Measurements from ENCODE around the gene FGFR2. TPM values are rescaled to one million over a fixed set of nuclear protein-coding genes. Genes with fewer than 3 reads are reported as not detected.

Gene FGFR2
- polyA plus RNA-seq, 1 of the 3 experiments (the other 2 are of a cell fraction), result 0.02 TPM

- H3K27ac ChIP-seq (ENCODE audit: low read depth in 2 of 2, low read length in 1 of 2), result no peak overlapping the region
- H3K4me3 ChIP-seq (ENCODE audit: low read depth in 2 of 2, low read length in 1 of 2), result no peak overlapping the region
- no peaks in the 10 kb centered on the region for H3K9me2 ChIP-seq
- TF ChIP-seq SMC3 (IDR thresholded peaks at IDR 0.05; ENCODE audit: low read depth, low read length) (no peak), POLR2AphosphoS5 (IDR thresholded peaks at IDR 0.05; ENCODE audit: low read depth, low read length) (no peak), EZH2phosphoT487 (IDR thresholded peaks at IDR 0.05; ENCODE audit: borderline replicate concordance, low read depth) (no peak), NFIC (IDR thresholded peaks at IDR 0.05; ENCODE audit: borderline replicate concordance) (no peak), MEF2A (IDR thresholded peaks at IDR 0.05; ENCODE audit: borderline replicate concordance, low read depth) (no peak), NRF1 (IDR thresholded peaks at IDR 0.05; ENCODE audit: low read depth, low read length) (no peak), RFX5 (IDR thresholded peaks at IDR 0.05; ENCODE audit: low read length) (no peak), MAX (IDR thresholded peaks at IDR 0.05; ENCODE audit: low read depth) (no peak), ELF1 (IDR thresholded peaks at IDR 0.05) (no peak), FOSL2 (IDR thresholded peaks at IDR 0.05; ENCODE audit: borderline replicate concordance, low read depth) (no peak), SIN3A (IDR thresholded peaks at IDR 0.05; ENCODE audit: borderline replicate concordance, low read depth, low read length) (no peak), GATA2 (CRISPR knock-in tag; IDR thresholded peaks at IDR 0.05) (no peak), TEAD4 (IDR thresholded peaks at IDR 0.05; ENCODE audit: borderline replicate concordance, insufficient read depth) (no peak)
- TF ChIP-seq, protein P1, sequence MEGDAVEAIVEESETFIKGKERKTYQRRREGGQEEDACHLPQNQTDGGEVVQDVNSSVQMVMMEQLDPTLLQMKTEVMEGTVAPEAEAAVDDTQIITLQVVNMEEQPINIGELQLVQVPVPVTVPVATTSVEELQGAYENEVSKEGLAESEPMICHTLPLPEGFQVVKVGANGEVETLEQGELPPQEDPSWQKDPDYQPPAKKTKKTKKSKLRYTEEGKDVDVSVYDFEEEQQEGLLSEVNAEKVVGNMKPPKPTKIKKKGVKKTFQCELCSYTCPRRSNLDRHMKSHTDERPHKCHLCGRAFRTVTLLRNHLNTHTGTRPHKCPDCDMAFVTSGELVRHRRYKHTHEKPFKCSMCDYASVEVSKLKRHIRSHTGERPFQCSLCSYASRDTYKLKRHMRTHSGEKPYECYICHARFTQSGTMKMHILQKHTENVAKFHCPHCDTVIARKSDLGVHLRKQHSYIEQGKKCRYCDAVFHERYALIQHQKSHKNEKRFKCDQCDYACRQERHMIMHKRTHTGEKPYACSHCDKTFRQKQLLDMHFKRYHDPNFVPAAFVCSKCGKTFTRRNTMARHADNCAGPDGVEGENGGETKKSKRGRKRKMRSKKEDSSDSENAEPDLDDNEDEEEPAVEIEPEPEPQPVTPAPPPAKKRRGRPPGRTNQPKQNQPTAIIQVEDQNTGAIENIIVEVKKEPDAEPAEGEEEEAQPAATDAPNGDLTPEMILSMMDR (IDR thresholded peaks at IDR 0.05), result no peak
- TF ChIP-seq, protein P2, sequence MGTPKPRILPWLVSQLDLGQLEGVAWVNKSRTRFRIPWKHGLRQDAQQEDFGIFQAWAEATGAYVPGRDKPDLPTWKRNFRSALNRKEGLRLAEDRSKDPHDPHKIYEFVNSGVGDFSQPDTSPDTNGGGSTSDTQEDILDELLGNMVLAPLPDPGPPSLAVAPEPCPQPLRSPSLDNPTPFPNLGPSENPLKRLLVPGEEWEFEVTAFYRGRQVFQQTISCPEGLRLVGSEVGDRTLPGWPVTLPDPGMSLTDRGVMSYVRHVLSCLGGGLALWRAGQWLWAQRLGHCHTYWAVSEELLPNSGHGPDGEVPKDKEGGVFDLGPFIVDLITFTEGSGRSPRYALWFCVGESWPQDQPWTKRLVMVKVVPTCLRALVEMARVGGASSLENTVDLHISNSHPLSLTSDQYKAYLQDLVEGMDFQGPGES (IDR thresholded peaks at IDR 0.05; ENCODE audit: low read depth, low read length), result no peak
- TF ChIP-seq, protein P3, sequence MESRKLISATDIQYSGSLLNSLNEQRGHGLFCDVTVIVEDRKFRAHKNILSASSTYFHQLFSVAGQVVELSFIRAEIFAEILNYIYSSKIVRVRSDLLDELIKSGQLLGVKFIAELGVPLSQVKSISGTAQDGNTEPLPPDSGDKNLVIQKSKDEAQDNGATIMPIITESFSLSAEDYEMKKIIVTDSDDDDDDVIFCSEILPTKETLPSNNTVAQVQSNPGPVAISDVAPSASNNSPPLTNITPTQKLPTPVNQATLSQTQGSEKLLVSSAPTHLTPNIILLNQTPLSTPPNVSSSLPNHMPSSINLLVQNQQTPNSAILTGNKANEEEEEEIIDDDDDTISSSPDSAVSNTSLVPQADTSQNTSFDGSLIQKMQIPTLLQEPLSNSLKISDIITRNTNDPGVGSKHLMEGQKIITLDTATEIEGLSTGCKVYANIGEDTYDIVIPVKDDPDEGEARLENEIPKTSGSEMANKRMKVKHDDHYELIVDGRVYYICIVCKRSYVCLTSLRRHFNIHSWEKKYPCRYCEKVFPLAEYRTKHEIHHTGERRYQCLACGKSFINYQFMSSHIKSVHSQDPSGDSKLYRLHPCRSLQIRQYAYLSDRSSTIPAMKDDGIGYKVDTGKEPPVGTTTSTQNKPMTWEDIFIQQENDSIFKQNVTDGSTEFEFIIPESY (IDR thresholded peaks at IDR 0.05; ENCODE audit: borderline replicate concordance, low read depth), result no peak
- H2AFZ ChIP-seq (ENCODE audit: low read depth), result no peak overlapping the region
- no peak for DNase-seq
- H4K20me1 ChIP-seq (ENCODE audit: insufficient read depth), result no peaks in the 10 kb centered on the region
- no peaks in the 10 kb centered on the region for H3K4me1 ChIP-seq (ENCODE audit: control insufficient read depth in 1 of 2, insufficient read depth in 2 of 2, low read depth in 1 of 2, low read length in 1 of 2)
- ChIA-PET POLR2A (no interaction called here), CTCF (no interaction called here)
- H3K9ac ChIP-seq, result no peak overlapping the region
- H3K36me3 ChIP-seq (replicated peaks in 1 of 2; ENCODE audit: control insufficient read depth in 1 of 2, insufficient read depth in 2 of 2, low read length in 1 of 2), result no peaks in the 10 kb centered on the region
- H3K9me3 ChIP-seq, result no peaks in the 10 kb centered on the region; the same call in 1 of the 2 replicates
- H3K4me2 ChIP-seq, result no peak overlapping the region
- 61% methylated on average over 8 of the region's 8 CpGs for WGBS (ENCODE audit: low lambda C conversion rate)
- H3K79me2 ChIP-seq (ENCODE audit: insufficient read depth), result no peaks in the 10 kb centered on the region
- H3K27me3 ChIP-seq (ENCODE audit: insufficient read depth), result no peaks in the 10 kb centered on the region
- no peaks in the 10 kb centered on the region for H3F3A ChIP-seq (replicated peaks; ENCODE audit: insufficient read depth)
Measured at GRCh38 chr10:121526801-121527221, 71.4 kb downstream of the FGFR2 start.

Measured in SK-N-SH (cell line).